ENCODE results near the gene SPPL2C. TPM values are rescaled to one million over a fixed set of nuclear protein-coding genes. Genes with fewer than 3 reads are reported as not detected.

The SPPL2C gene
- total RNA-seq, 4 donors from 2014 or later, result not detected

- Histone ChIP-seq H3K27me3 (no peaks in the 10 kb centered on the region), H3K9me3 (no peaks in the 10 kb centered on the region), H3K27ac (no peak overlapping the region), H3K36me3 (no peaks in the 10 kb centered on the region), H3K4me1 (no peaks in the 10 kb centered on the region), H3K4me3 (no peak overlapping the region)
- 28% methylated on average over 6 of the region's 6 CpGs for WGBS
- no peak for DNase-seq (ENCODE audit: low spot score in 2 of 2)
- no peak for TF ChIP-seq POLR2A (IDR thresholded peaks at IDR 0.05)
- TF ChIP-seq POLR2AphosphoS5 (IDR thresholded peaks at IDR 0.05), result no peak
Observed at GRCh38 chr17:45873728-45874127, 29.0 kb downstream of the SPPL2C start.

GRCh38 chr17:45874151-45874550 is 29.5 kb downstream of the SPPL2C start:
- H3K9me3 ChIP-seq, result no peaks in the 10 kb centered on the region
- H3K27ac ChIP-seq, result no peak overlapping the region
- H3K4me3 ChIP-seq, result no peak overlapping the region
- no peaks in the 10 kb centered on the region for H3K4me1 ChIP-seq
- no peaks in the 10 kb centered on the region for H3K36me3 ChIP-seq
- no peak for DNase-seq (ENCODE audit: low spot score in 2 of 2)
- no peak for TF ChIP-seq POLR2AphosphoS5 (IDR thresholded peaks at IDR 0.05)
- TF ChIP-seq POLR2A (IDR thresholded peaks at IDR 0.05), result no peak
- TF ChIP-seq EP300 (IDR thresholded peaks at IDR 0.05), result no peak
- no peak for TF ChIP-seq CTCF (IDR thresholded peaks at IDR 0.05)
- WGBS, result 44% methylated on average over 3 of the region's 3 CpGs
- no peaks in the 10 kb centered on the region for H3K27me3 ChIP-seq

- Histone ChIP-seq H3K27ac (no peak overlapping the region), H3K9me3 (no peaks in the 10 kb centered on the region), H3K36me3 (no peaks in the 10 kb centered on the region), H3K27me3 (peaks cover 6% of the 10 kb centered on the region), H3K4me3 (no peak overlapping the region), H3K4me1 (no peaks in the 10 kb centered on the region)
- WGBS, result 72% methylated on average over 3 of the region's 3 CpGs
- no peak for TF ChIP-seq POLR2AphosphoS5 (IDR thresholded peaks at IDR 0.05)
- no peak for TF ChIP-seq POLR2A (IDR thresholded peaks at IDR 0.05)
- TF ChIP-seq CTCF (IDR thresholded peaks at IDR 0.05), result no peak
- TF ChIP-seq EP300 (IDR thresholded peaks at IDR 0.05), result no peak
- no peak for DNase-seq (ENCODE audit: low spot score in 2 of 2)
Observed at GRCh38 chr17:45876539-45876938, 31.9 kb downstream of the SPPL2C start.

- 60% methylated on average over 1 of the region's 1 CpG for WGBS
- TF ChIP-seq EP300 (IDR thresholded peaks at IDR 0.05), result no peak
- no peak for TF ChIP-seq CTCF (IDR thresholded peaks at IDR 0.05)
- no peak for TF ChIP-seq POLR2AphosphoS5 (IDR thresholded peaks at IDR 0.05)
- TF ChIP-seq POLR2A (IDR thresholded peaks at IDR 0.05), result no peak
Observed at GRCh38 chr17:45877467-45877866, 32.8 kb downstream of the SPPL2C start.

GRCh38 chr17:45883063-45883462 is 38.4 kb downstream of the SPPL2C start:
- 90% methylated on average over 2 of the region's 2 CpGs for WGBS
- Histone ChIP-seq H3K27ac (no peak overlapping the region), H3K36me3 (no peaks in the 10 kb centered on the region), H3K27me3 (peaks cover 11% of the 10 kb centered on the region), H3K4me1 (no peaks in the 10 kb centered on the region), H3K9me3 (no peaks in the 10 kb centered on the region), H3K4me3 (no peak overlapping the region)
- TF ChIP-seq CTCF (IDR thresholded peaks at IDR 0.05), result no peak
- no peak for TF ChIP-seq POLR2A (IDR thresholded peaks at IDR 0.05)
- no peak for TF ChIP-seq EP300 (IDR thresholded peaks at IDR 0.05)
- no peak for TF ChIP-seq POLR2AphosphoS5 (IDR thresholded peaks at IDR 0.05)
- no peak for DNase-seq (ENCODE audit: low spot score in 2 of 2)

More at GRCh38 chr17:45877467-45877866, 32.8 kb downstream of the SPPL2C start:
- Histone ChIP-seq H3K36me3 (no peaks in the 10 kb centered on the region), H3K27me3 (peaks cover 8% of the 10 kb centered on the region), H3K27ac (no peak overlapping the region), H3K9me3 (no peaks in the 10 kb centered on the region), H3K4me3 (no peak overlapping the region), H3K4me1 (no peaks in the 10 kb centered on the region)
- no peak for DNase-seq (ENCODE audit: low spot score in 2 of 2)

DNA sequence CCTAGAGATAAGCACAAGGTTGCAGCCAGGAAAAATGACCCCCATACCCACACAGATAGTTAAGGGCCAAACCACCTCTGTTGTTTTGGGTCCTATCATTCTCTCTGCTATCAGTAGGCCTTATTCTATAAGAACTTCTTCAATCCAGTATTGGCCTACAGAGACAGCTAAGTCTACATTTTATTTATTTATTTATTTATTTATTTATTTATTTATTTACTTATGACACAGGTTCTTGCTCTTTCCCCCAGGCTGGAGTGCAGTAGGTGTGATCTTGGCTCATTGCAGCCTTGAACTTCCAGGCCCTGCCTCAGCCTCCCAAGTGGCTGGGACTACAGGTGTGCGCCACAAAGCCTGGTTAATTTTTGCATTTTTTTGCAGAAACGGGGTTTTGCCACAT is 42.2 kb downstream of the SPPL2C start:
- no peaks in the 10 kb centered on the region for H3K9me3 ChIP-seq
- no peak overlapping the region for H3K27ac ChIP-seq
- WGBS, result 95% methylated on average over 2 of the region's 2 CpGs
- H3K4me3 ChIP-seq, result no peak overlapping the region
- TF ChIP-seq POLR2AphosphoS5 (IDR thresholded peaks at IDR 0.05) (no peak), EP300 (IDR thresholded peaks at IDR 0.05) (no peak), POLR2A (IDR thresholded peaks at IDR 0.05) (no peak), CTCF (IDR thresholded peaks at IDR 0.05) (no peak)
- no peaks in the 10 kb centered on the region for H3K36me3 ChIP-seq
- no peak for DNase-seq (ENCODE audit: low spot score in 2 of 2)
- H3K4me1 ChIP-seq, result no peaks in the 10 kb centered on the region
- peaks cover 3% of the 10 kb centered on the region for H3K27me3 ChIP-seq
